Measurements from ENCODE around the gene KCNJ16.
A peak's percentile ranks its signal among the peaks of the same experiment; 100 is the strongest.

KCNJ16 gene

GRCh38 chr17:70168977-70169708, 94.1 kb downstream of the KCNJ16 start, which contains the start of gene KCNJ2:
Gene KCNJ2, plus strand, starts transcription at chr17:70169532. Its CDS starts 5,508 bp downstream, at chr17:70175040.
- H3K9ac ChIP-seq (ENCODE audit: low read depth, low read length, poor library complexity, severe bottlenecking), result no peak within 1 kb of the TSS
- no peaks in the 10 kb centered on the region for H3K27me3 ChIP-seq (ENCODE audit: insufficient read depth, low read length, poor library complexity, severe bottlenecking)

GRCh38 chr17:70169709-70170597, 94.9 kb downstream of the KCNJ16 start:
- Histone ChIP-seq H3K4me3 (ENCODE audit: low read length, poor library complexity, severe bottlenecking) (no peak overlapping the region), H4K20me1 (ENCODE audit: insufficient read depth, low read length, poor library complexity, severe bottlenecking) (no peaks in the 10 kb centered on the region), H2AFZ (ENCODE audit: low read length) (no peak overlapping the region), H3K27me3 (ENCODE audit: insufficient read depth, low read length, poor library complexity, severe bottlenecking) (no peaks in the 10 kb centered on the region), H3K4me1 (ENCODE audit: insufficient read depth, low read length, poor library complexity, severe bottlenecking) (no peaks in the 10 kb centered on the region), H3K79me2 (ENCODE audit: insufficient read depth, low read length) (no peaks in the 10 kb centered on the region), H3F3A (ENCODE audit: low read depth) (no peaks in the 10 kb centered on the region), H3K9me2 (replicated peaks; ENCODE audit: low read depth, low read length) (no peaks in the 10 kb centered on the region), H3K9ac (ENCODE audit: low read depth, low read length, poor library complexity, severe bottlenecking) (no peak overlapping the region), H3K36me3 (ENCODE audit: insufficient read depth, low read length) (no peaks in the 10 kb centered on the region), H3K4me2 (ENCODE audit: low read depth, low read length, poor library complexity, severe bottlenecking) (peak overlapping the region; percentile 52), H3K9me3 (ENCODE audit: insufficient read depth, low read depth, low read length) (no peaks in the 10 kb centered on the region)
- TF ChIP-seq CTCF (conservative IDR thresholded peaks at IDR 0.05; ENCODE audit: low read length) (no peak), EZH2phosphoT487 (IDR thresholded peaks at IDR 0.05; ENCODE audit: borderline replicate concordance) (no peak)

More at GRCh38 chr17:70168977-70169708, 94.1 kb downstream of the KCNJ16 start, which contains the start of gene KCNJ2:
- Histone ChIP-seq H4K20me1 (ENCODE audit: insufficient read depth, low read length, poor library complexity, severe bottlenecking) (no peaks in the 10 kb centered on the region), H2AFZ (ENCODE audit: low read length) (no peak within 1 kb of the TSS), H3K79me2 (ENCODE audit: insufficient read depth, low read length) (no peaks in the 10 kb centered on the region), H3K4me3 (ENCODE audit: low read length, poor library complexity, severe bottlenecking) (no peak within 1 kb of the TSS), H3K9me3 (ENCODE audit: insufficient read depth, low read depth, low read length) (no peaks in the 10 kb centered on the region), H3K4me2 (ENCODE audit: low read depth, low read length, poor library complexity, severe bottlenecking) (peak within 1 kb of the TSS; percentile 52), H3F3A (ENCODE audit: low read depth) (no peaks in the 10 kb centered on the region), H3K36me3 (ENCODE audit: insufficient read depth, low read length) (no peaks in the 10 kb centered on the region), H3K9me2 (replicated peaks; ENCODE audit: low read depth, low read length) (no peaks in the 10 kb centered on the region), H3K4me1 (ENCODE audit: insufficient read depth, low read length, poor library complexity, severe bottlenecking) (no peaks in the 10 kb centered on the region)
- TF ChIP-seq CTCF (conservative IDR thresholded peaks at IDR 0.05; ENCODE audit: low read length) (no peak), EZH2phosphoT487 (IDR thresholded peaks at IDR 0.05; ENCODE audit: borderline replicate concordance) (no peak)

GRCh38 chr17:70171159-70171558, 96.1 kb downstream of the KCNJ16 start:
- Histone ChIP-seq H3K36me3 (ENCODE audit: insufficient read depth, low read length) (no peaks in the 10 kb centered on the region), H3K27me3 (ENCODE audit: insufficient read depth, low read length, poor library complexity, severe bottlenecking) (no peaks in the 10 kb centered on the region), H3K4me3 (ENCODE audit: low read length, poor library complexity, severe bottlenecking) (no peak overlapping the region), H3F3A (ENCODE audit: low read depth) (no peaks in the 10 kb centered on the region), H2AFZ (ENCODE audit: low read length) (no peak overlapping the region), H3K79me2 (ENCODE audit: insufficient read depth, low read length) (no peaks in the 10 kb centered on the region), H3K4me2 (ENCODE audit: low read depth, low read length, poor library complexity, severe bottlenecking) (no peak overlapping the region), H3K9ac (ENCODE audit: low read depth, low read length, poor library complexity, severe bottlenecking) (no peak overlapping the region), H4K20me1 (ENCODE audit: insufficient read depth, low read length, poor library complexity, severe bottlenecking) (no peaks in the 10 kb centered on the region), H3K9me2 (replicated peaks; ENCODE audit: low read depth, low read length) (no peaks in the 10 kb centered on the region), H3K9me3 (ENCODE audit: insufficient read depth, low read depth, low read length) (no peaks in the 10 kb centered on the region), H3K4me1 (ENCODE audit: insufficient read depth, low read length, poor library complexity, severe bottlenecking) (no peaks in the 10 kb centered on the region)
- TF ChIP-seq EZH2phosphoT487 (IDR thresholded peaks at IDR 0.05; ENCODE audit: borderline replicate concordance) (no peak), CTCF (conservative IDR thresholded peaks at IDR 0.05; ENCODE audit: low read length) (no peak)

Data from Loucy (cell line).